Esophagus squamous epithelium (tissue), 5 donors: ENCODE results near the gene SLC7A6OS. TPM values are rescaled to one million over a fixed set of nuclear protein-coding genes. Genes with fewer than 3 reads are reported as not detected.

Source experiments
- DNase-seq: peaks from one replicate; lab custom pipeline; 2025; lab: John Stamatoyannopoulos, UW
- H3K27ac ChIP-seq, 4 donors: fragments of 200-600 bp; sonication (generic); one replicate each; pipeline ENCODE4 v1.5.1; 2016 to 2019; ENCODE audit warnings: mild to moderate bottlenecking in 1 of 4
- H3K27me3 ChIP-seq, 4 donors: fragments of 200-600 bp; sonication (generic); 1 replicate in 3 of 4; 2 replicates in 1 of 4; pipeline versions ENCODE4 v1.5.1 to v1.6.0; 2017 to 2021; ENCODE audit warnings: antibody characterized with exemption in 1 of 4
- H3K36me3 ChIP-seq, 3 donors: fragments of 200-600 bp; sonication (generic); one replicate each; pipeline ENCODE4 v1.5.1; 2016 to 2019
- H3K4me1 ChIP-seq, 3 donors: fragments of 200-600 bp; sonication (generic); one replicate each; pipeline ENCODE4 v1.5.1; 2017 to 2019
- H3K4me3 ChIP-seq, 4 donors: fragments of 200-600 bp; sonication (generic); 1 replicate in 3 of 4; 2 replicates in 1 of 4; pipeline ENCODE4 v1.5.1; 2016 to 2019; ENCODE audit warnings: mild to moderate bottlenecking in 2 of 4, moderate library complexity in 1 of 4
- H3K9me3 ChIP-seq, 3 donors: fragments of 200-600 bp; sonication (generic); one replicate each; pipeline ENCODE4 v1.5.1; 2016 to 2019
- POLR2A ChIP-seq, 4 donors: fragments of 450-650 bp; IDR thresholded peaks; one replicate each; pipeline ENCODE4 v1.6.1; 2017; ENCODE audit warnings: antibody characterized with exemption in 4 of 4, mild to moderate bottlenecking in 4 of 4, moderate library complexity in 3 of 4
- WGBS, 2 donors: methylation state at CpG; one replicate each; pipeline ENCODE4 v1.1.5; 2018; 5-methylcytosine and 5-hydroxymethylcytosine counted together
- intact Hi-C: fragments of 100-400 bp; cut with DNase I; formaldehyde crosslinking; loops from one replicate; pipeline ENCODE4 v1.15.0; 2022
- total RNA-seq, 4 donors: library from RNA; depleted of rRNA; stranded (reverse); fragments of >200 nt; gene quantifications; one replicate each; pipeline ENCODE4 v1.1.0, GENCODE V29; 2016
- TF ChIP-seq, protein P1 (sequence below), 6 experiments: fragments of 450-650 bp in 4 of 6; fragments of 200-600 bp in 2 of 6; sonication (generic) in 2 of 6; IDR thresholded peaks; one replicate each; pipeline ENCODE4 v1.5.1; 2016 to 2019; ENCODE audit warnings: antibody characterized with exemption in 6 of 6, mild to moderate bottlenecking in 4 of 6, moderate library complexity in 4 of 6
- donor health status: DM: yes; HTN: yes; CAD: no.

Gene SLC7A6OS
- total RNA-seq, 4 donors from 2014 or later, result 4.5 to 16.2 (median 6.7) TPM

- H3K27ac ChIP-seq, result no peak overlapping the region
- 94% methylated on average over 10 to 12 of the region's 13 CpGs for WGBS, 2 donors
- intact Hi-C loops, result no loop called here
- peaks cover 7 to 83% (median 16%) of the 10 kb centered on the region in 3 donors for H3K36me3 ChIP-seq
- no peak for DNase-seq
- no peak for TF ChIP-seq POLR2A (IDR thresholded peaks at IDR 0.05)
- TF ChIP-seq, protein P1, sequence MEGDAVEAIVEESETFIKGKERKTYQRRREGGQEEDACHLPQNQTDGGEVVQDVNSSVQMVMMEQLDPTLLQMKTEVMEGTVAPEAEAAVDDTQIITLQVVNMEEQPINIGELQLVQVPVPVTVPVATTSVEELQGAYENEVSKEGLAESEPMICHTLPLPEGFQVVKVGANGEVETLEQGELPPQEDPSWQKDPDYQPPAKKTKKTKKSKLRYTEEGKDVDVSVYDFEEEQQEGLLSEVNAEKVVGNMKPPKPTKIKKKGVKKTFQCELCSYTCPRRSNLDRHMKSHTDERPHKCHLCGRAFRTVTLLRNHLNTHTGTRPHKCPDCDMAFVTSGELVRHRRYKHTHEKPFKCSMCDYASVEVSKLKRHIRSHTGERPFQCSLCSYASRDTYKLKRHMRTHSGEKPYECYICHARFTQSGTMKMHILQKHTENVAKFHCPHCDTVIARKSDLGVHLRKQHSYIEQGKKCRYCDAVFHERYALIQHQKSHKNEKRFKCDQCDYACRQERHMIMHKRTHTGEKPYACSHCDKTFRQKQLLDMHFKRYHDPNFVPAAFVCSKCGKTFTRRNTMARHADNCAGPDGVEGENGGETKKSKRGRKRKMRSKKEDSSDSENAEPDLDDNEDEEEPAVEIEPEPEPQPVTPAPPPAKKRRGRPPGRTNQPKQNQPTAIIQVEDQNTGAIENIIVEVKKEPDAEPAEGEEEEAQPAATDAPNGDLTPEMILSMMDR (IDR thresholded peaks at IDR 0.05), result no peak
- no peaks in the 10 kb centered on the region for H3K27me3 ChIP-seq
- H3K9me3 ChIP-seq, result no peaks in the 10 kb centered on the region
- H3K4me3 ChIP-seq, result no peak overlapping the region
- peaks cover 0 to 7% (median 2%) of the 10 kb centered on the region in 3 donors for H3K4me1 ChIP-seq
Measured at GRCh38 chr16:68339214-68339613, 28.5 kb upstream of the SLC7A6OS start.

- Histone ChIP-seq H3K27me3 (no peaks in the 10 kb centered on the region), H3K27ac (no peak overlapping the region), H3K36me3 (peaks cover 7 to 76% (median 16%) of the 10 kb centered on the region in 3 donors), H3K4me1 (peaks cover 0 to 13% (median 5%) of the 10 kb centered on the region in 3 donors), H3K4me3 (no peak overlapping the region), H3K9me3 (no peaks in the 10 kb centered on the region)
- intact Hi-C loops, result no loop called here
- no peak for TF ChIP-seq POLR2A (IDR thresholded peaks at IDR 0.05)
- DNase-seq, result no peak
- WGBS, 2 donors, result 82 to 93% methylated on average over 15 to 16 of the region's 16 CpGs
Measured at GRCh38 chr16:68338326-68339119, 27.8 kb upstream of the SLC7A6OS start.

- H3K9me3 ChIP-seq, result no peaks in the 10 kb centered on the region
- peaks cover 0 to 35% (median 18%) of the 10 kb centered on the region in 3 donors for H3K4me1 ChIP-seq
- H3K27ac ChIP-seq, result no peak overlapping the region
- H3K27me3 ChIP-seq, result no peaks in the 10 kb centered on the region
- no peak for DNase-seq
- peaks cover 1 to 67% (median 10%) of the 10 kb centered on the region in 3 donors for H3K36me3 ChIP-seq
- no peak for TF ChIP-seq POLR2A (IDR thresholded peaks at IDR 0.05)
- TF ChIP-seq, protein P1 (IDR thresholded peaks at IDR 0.05), result no peak
- 88 to 91% methylated on average over 5 of the region's 5 CpGs for WGBS, 2 donors
- no peak overlapping the region for H3K4me3 ChIP-seq
- intact Hi-C loops, result no loop called here
Measured at GRCh38 chr16:68335175-68335574, 24.4 kb upstream of the SLC7A6OS start.

DNA sequence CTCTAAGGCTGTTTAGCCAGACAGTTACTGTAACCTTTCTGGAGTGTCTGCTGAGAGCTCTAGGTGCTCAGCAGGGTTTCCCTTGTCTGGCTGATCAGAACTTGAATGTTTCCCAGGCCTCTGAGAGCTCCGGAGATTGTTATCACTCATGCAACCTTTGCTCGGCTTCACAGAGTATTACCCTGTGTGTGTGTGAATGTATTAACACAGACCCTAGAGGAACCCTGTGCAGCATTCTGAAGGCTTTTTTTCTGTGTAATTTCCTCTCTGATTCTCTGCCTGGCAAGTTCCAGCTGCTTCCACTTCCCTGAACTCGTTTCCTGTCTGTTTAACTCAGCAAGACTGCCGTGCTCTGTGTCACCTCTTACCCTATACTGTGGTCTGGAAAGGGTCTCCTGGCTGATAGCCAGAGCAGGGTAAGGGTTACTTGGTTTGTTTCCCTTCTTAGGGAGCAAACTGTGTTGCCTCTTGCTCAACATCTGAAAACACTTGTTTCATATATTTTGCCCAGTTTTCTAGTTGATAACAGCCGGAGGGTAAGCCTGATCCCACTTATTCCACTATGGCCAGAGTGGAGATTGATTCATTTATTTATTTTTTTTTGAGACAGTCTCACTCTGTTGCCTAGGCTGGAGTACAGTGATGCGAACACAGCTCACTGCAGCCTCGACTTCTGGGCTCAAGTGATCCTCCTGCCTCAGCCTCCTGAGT, 21.8 kb upstream of the SLC7A6OS start:
- TF ChIP-seq POLR2A (IDR thresholded peaks at IDR 0.05), result no peak
- TF ChIP-seq, protein P1 (IDR thresholded peaks at IDR 0.05), result no peak
- Histone ChIP-seq H3K27ac (peak overlapping the region in 3 of 4 donors; percentile 44 to 48 (median 47)), H3K27me3 (no peaks in the 10 kb centered on the region), H3K36me3 (peaks cover 0 to 52% (median 0%) of the 10 kb centered on the region in 3 donors), H3K4me1 (peaks cover 0 to 46% (median 18%) of the 10 kb centered on the region in 3 donors), H3K4me3 (no peak overlapping the region), H3K9me3 (no peaks in the 10 kb centered on the region)
- DNase-seq, result no peak
- intact Hi-C loops, result no loop called here
- 52 to 73% methylated on average over 7 of the region's 7 CpGs for WGBS, 2 donors

GRCh38 chr16:68331879-68332410, 21.2 kb upstream of the SLC7A6OS start:
- Histone ChIP-seq H3K4me1 (peaks cover 0 to 46% (median 18%) of the 10 kb centered on the region in 3 donors), H3K4me3 (no peak overlapping the region), H3K9me3 (no peaks in the 10 kb centered on the region), H3K27ac (peak overlapping the region in 3 of 4 donors; percentile 44 to 48 (median 47)), H3K36me3 (peaks cover 0 to 54% (median 0%) of the 10 kb centered on the region in 3 donors), H3K27me3 (no peaks in the 10 kb centered on the region)
- no peak for DNase-seq
- no peak for TF ChIP-seq POLR2A (IDR thresholded peaks at IDR 0.05)
- TF ChIP-seq, protein P1 (IDR thresholded peaks at IDR 0.05), result no peak
- intact Hi-C loops, result no loop called here
- 40 to 48% methylated on average over 4 of the region's 4 CpGs for WGBS, 2 donors
